HEK293 (cell line): Measurements from ENCODE around the gene NPHP4.

Experiments
- CTCF ChIA-PET: fragments of 350-600 bp; formaldehyde crosslinking; extraction: SDS; loops from one replicate; lab custom pipeline; 2021; ENCODE audit warnings: antibody characterized with exemption; lab: Yijun Ruan, JAX
- POLR2A ChIA-PET: fragments of 300-600 bp; formaldehyde crosslinking; extraction: SDS; loops from one replicate; lab custom pipeline; 2020; ENCODE audit warnings: antibody characterized with exemption, inconsistent platforms; lab: Yijun Ruan, JAX
- H3K27ac ChIP-seq: fragments of 200-500 bp; sonication (Bioruptor generic); 2 replicates; pipeline ENCODE4 v1.5.1; 2014; ENCODE audit warnings: low read depth, low read length, control low read depth, inconsistent platforms; ENCODE audit errors: extremely low read depth
- H3K36me3 ChIP-seq, 2 experiments: fragments of 200-500 bp in 1 of 2; sonication (Bioruptor generic) in 1 of 2; 1 replicate in 1 of 2; 2 replicates in 1 of 2; pipeline ENCODE4 v1.5.1; 2014 to 2017; ENCODE audit warnings: inconsistent platforms in 2 of 2, low read length in 2 of 2; ENCODE audit not compliant: control insufficient read depth in 2 of 2, insufficient read depth in 1 of 2
- H3K4me1 ChIP-seq: fragments of 200-500 bp; sonication (Bioruptor generic); 2 replicates; pipeline ENCODE4 v1.5.1; 2014; ENCODE audit warnings: mild to moderate bottlenecking, low read length, inconsistent platforms; ENCODE audit not compliant: control insufficient read depth, insufficient read depth
- H3K4me3 ChIP-seq: 2 replicates; pipeline ENCODE4 v1.5.1; 2011; ENCODE audit warnings: low read depth, mild to moderate bottlenecking, control low read depth, low read length, moderate library complexity
- H3K9me3 ChIP-seq: fragments of 200-500 bp; sonication (Bioruptor generic); 2 replicates; pipeline ENCODE4 v1.5.1; 2014; ENCODE audit warnings: low read depth, low read length, inconsistent platforms; ENCODE audit not compliant: control insufficient read depth, insufficient read depth
- BCL11A ChIP-seq: fragments of 450-650 bp; formaldehyde crosslinking; IDR thresholded peaks from 2 replicates; pipeline ENCODE4 v1.5.1; 2016; ENCODE audit warnings: low read depth, missing biosample characterization, missing genetic modification characterization
- EGR2 ChIP-seq: fragments of 450-650 bp; formaldehyde crosslinking; IDR thresholded peaks from 2 replicates; pipeline ENCODE4 v1.5.1; 2016; ENCODE audit warnings: low read depth, missing biosample characterization, missing genetic modification characterization
- GFI1B ChIP-seq: fragments of 450-650 bp; formaldehyde crosslinking; IDR thresholded peaks from 2 replicates; pipeline ENCODE4 v1.5.1; 2016; ENCODE audit warnings: missing biosample characterization, missing genetic modification characterization
- KLF10 ChIP-seq: fragments of 450-650 bp; IDR thresholded peaks from 2 replicates; pipeline ENCODE4 v1.5.1; 2018; ENCODE audit warnings: missing biosample characterization, mild to moderate bottlenecking, missing genetic modification characterization
- KLF9 ChIP-seq: fragments of 450-650 bp; formaldehyde crosslinking; IDR thresholded peaks from 2 replicates; pipeline ENCODE4 v1.5.1; 2016; ENCODE audit warnings: missing biosample characterization, missing genetic modification characterization, low read depth
- MEIS1 ChIP-seq: sonication (generic); formaldehyde crosslinking; IDR thresholded peaks from 2 replicates; pipeline ENCODE4 v1.8.1; 2022; ENCODE audit warnings: missing genetic modification reagents, mild to moderate bottlenecking, borderline replicate concordance
- OVOL3 ChIP-seq: fragments of 450-650 bp; formaldehyde crosslinking; IDR thresholded peaks from 2 replicates; pipeline ENCODE4 v1.5.1; 2016; ENCODE audit warnings: missing biosample characterization, missing genetic modification characterization
- ZNF10 ChIP-seq: fragments of 450-650 bp; formaldehyde crosslinking; IDR thresholded peaks from 2 replicates; pipeline ENCODE4 v1.5.1; 2017; ENCODE audit warnings: missing biosample characterization, missing genetic modification characterization
- ZNF23 ChIP-seq: fragments of 450-650 bp; formaldehyde crosslinking; IDR thresholded peaks from 2 replicates; pipeline ENCODE4 v1.5.1; 2016; ENCODE audit warnings: missing biosample characterization, missing genetic modification characterization, borderline replicate concordance
- ZNF274 ChIP-seq, 2 experiments: fragments of 200-500 bp in 1 of 2; fragments of 450-650 bp in 1 of 2; sonication (Bioruptor generic) in 1 of 2; formaldehyde crosslinking in 1 of 2; IDR thresholded peaks; 2 replicates each; pipeline versions ENCODE4 v1.5.1 to v1.6.1; 2014 to 2016; ENCODE audit warnings: borderline replicate concordance in 1 of 2, inconsistent platforms in 1 of 2, low read length in 1 of 2, missing biosample characterization in 1 of 2, missing genetic modification characterization in 1 of 2
- ZNF335 ChIP-seq: fragments of 450-650 bp; formaldehyde crosslinking; conservative IDR thresholded peaks from 2 replicates; pipeline ENCODE4 v1.5.1; 2016; ENCODE audit warnings: missing biosample characterization, missing genetic modification characterization
- ZNF433 ChIP-seq: fragments of 450-650 bp; formaldehyde crosslinking; IDR thresholded peaks from 2 replicates; pipeline ENCODE4 v1.5.1; 2016; ENCODE audit warnings: missing biosample characterization, missing genetic modification characterization, low read depth
- ZNF501 ChIP-seq: fragments of 450-650 bp; formaldehyde crosslinking; IDR thresholded peaks from 2 replicates; pipeline ENCODE4 v1.5.1; 2016; ENCODE audit warnings: missing biosample characterization, missing genetic modification characterization
- ZNF514 ChIP-seq: fragments of 450-650 bp; formaldehyde crosslinking; IDR thresholded peaks from 2 replicates; pipeline ENCODE4 v1.5.1; 2016; ENCODE audit warnings: missing biosample characterization, missing genetic modification characterization
- ZNF521 ChIP-seq: fragments of 450-650 bp; formaldehyde crosslinking; IDR thresholded peaks from 2 replicates; pipeline ENCODE4 v1.5.1; 2017; ENCODE audit warnings: missing biosample characterization, mild to moderate bottlenecking, missing genetic modification characterization
- ZNF558 ChIP-seq: fragments of 450-650 bp; formaldehyde crosslinking; IDR thresholded peaks from 2 replicates; pipeline ENCODE4 v1.5.1; 2016; ENCODE audit warnings: missing biosample characterization, missing genetic modification characterization
- ZNF610 ChIP-seq: fragments of 450-650 bp; formaldehyde crosslinking; IDR thresholded peaks from 2 replicates; pipeline ENCODE4 v1.5.1; 2016; ENCODE audit warnings: missing biosample characterization, missing genetic modification characterization, borderline replicate concordance
- ZNF626 ChIP-seq: fragments of 450-650 bp; sonication (Bioruptor Pico); formaldehyde crosslinking; IDR thresholded peaks from 2 replicates; pipeline ENCODE4 v1.5.1; 2018; ENCODE audit warnings: missing biosample characterization, missing genetic modification characterization, inconsistent platforms
- ZNF76 ChIP-seq: fragments of 450-650 bp; formaldehyde crosslinking; IDR thresholded peaks from 2 replicates; pipeline ENCODE4; 2016; ENCODE audit warnings: low read depth, missing biosample characterization, missing genetic modification characterization, borderline replicate concordance
- ZNF791 ChIP-seq: fragments of 450-650 bp; formaldehyde crosslinking; IDR thresholded peaks from 2 replicates; pipeline ENCODE4 v1.5.1; 2016; ENCODE audit warnings: missing biosample characterization, missing genetic modification characterization
- ZNF792 ChIP-seq: fragments of 450-650 bp; formaldehyde crosslinking; IDR thresholded peaks from 2 replicates; pipeline ENCODE4 v1.5.1; 2016; ENCODE audit warnings: missing biosample characterization, missing genetic modification characterization
- ZNF830 ChIP-seq: fragments of 450-650 bp; IDR thresholded peaks from 2 replicates; pipeline ENCODE4 v1.5.0; 2018; ENCODE audit warnings: missing biosample characterization, missing genetic modification characterization, low read depth, mild to moderate bottlenecking, moderate library complexity
- ZSCAN16 ChIP-seq: fragments of 450-650 bp; formaldehyde crosslinking; IDR thresholded peaks from 2 replicates; pipeline ENCODE4 v1.5.1; 2016; ENCODE audit warnings: missing biosample characterization, missing genetic modification characterization
- ZSCAN30 ChIP-seq: fragments of 450-650 bp; IDR thresholded peaks from 2 replicates; pipeline ENCODE4 v1.5.1; 2018; ENCODE audit warnings: missing biosample characterization, mild to moderate bottlenecking, missing genetic modification characterization, moderate library complexity
- TF ChIP-seq, protein P1 (sequence below): fragments of 450-650 bp; formaldehyde crosslinking; IDR thresholded peaks from 2 replicates; pipeline ENCODE4 v1.5.1; 2016; ENCODE audit warnings: missing biosample characterization, missing genetic modification characterization
- TF ChIP-seq, protein P2 (sequence below): fragments of 450-650 bp; formaldehyde crosslinking; IDR thresholded peaks from 2 replicates; pipeline ENCODE4 v1.5.1; 2016; ENCODE audit warnings: missing biosample characterization, missing genetic modification characterization

The NPHP4 gene

DNA sequence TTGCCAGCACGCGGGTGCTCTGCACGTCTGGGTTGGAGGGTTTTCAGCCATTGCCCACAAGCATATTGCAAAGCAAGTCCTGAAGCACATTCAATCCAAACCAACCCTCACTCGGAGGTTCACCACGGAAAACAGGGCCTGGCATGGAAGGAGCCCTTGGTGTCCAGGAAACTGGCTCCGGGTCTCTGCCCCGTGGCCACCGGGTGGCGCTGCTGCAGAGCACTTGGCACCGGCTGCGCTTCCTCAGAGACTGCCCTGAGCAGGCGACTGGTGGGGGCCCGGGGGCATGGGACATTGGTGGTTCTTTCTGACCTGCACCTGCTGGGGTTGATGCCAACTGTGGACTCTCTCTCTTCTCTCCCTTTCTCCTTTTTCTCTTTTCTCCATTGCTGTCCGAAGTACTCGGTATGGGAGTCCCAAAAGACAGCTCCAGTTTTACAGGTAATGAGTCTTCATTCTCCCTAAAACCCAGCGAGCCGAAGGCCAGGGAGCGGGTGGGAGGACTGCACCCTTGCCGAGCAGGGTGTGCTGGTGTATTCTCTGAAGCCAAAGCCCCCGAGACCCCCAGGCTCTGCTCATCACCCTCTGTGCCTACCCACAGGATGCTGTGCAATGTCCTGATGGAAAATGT lies 49.3 kb upstream of the NPHP4 start (continued):
- TF ChIP-seq, protein P1, sequence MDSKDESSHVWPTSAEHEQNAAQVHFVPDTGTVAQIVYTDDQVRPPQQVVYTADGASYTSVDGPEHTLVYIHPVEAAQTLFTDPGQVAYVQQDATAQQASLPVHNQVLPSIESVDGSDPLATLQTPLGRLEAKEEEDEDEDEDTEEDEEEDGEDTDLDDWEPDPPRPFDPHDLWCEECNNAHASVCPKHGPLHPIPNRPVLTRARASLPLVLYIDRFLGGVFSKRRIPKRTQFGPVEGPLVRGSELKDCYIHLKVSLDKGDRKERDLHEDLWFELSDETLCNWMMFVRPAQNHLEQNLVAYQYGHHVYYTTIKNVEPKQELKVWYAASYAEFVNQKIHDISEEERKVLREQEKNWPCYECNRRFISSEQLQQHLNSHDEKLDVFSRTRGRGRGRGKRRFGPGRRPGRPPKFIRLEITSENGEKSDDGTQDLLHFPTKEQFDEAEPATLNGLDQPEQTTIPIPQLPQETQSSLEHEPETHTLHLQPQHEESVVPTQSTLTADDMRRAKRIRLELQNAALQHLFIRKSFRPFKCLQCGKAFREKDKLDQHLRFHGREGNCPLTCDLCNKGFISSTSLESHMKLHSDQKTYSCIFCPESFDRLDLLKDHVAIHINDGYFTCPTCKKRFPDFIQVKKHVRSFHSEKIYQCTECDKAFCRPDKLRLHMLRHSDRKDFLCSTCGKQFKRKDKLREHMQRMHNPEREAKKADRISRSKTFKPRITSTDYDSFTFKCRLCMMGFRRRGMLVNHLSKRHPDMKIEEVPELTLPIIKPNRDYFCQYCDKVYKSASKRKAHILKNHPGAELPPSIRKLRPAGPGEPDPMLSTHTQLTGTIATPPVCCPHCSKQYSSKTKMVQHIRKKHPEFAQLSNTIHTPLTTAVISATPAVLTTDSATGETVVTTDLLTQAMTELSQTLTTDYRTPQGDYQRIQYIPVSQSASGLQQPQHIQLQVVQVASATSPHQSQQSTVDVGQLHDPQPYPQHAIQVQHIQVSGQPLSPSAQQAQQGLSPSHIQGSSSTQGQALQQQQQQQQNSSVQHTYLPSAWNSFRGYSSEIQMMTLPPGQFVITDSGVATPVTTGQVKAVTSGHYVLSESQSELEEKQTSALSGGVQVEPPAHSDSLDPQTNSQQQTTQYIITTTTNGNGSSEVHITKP (tag by site-specific recombination): no peak
- TF ChIP-seq ZNF274 (IDR thresholded peaks at IDR 0.05; ENCODE audit: low read length) (no peak), ZNF274 (tag by site-specific recombination; IDR thresholded peaks at IDR 0.05; ENCODE audit: borderline replicate concordance) (no peak), ZNF521 (tag by site-specific recombination) (no peak)

DNA sequence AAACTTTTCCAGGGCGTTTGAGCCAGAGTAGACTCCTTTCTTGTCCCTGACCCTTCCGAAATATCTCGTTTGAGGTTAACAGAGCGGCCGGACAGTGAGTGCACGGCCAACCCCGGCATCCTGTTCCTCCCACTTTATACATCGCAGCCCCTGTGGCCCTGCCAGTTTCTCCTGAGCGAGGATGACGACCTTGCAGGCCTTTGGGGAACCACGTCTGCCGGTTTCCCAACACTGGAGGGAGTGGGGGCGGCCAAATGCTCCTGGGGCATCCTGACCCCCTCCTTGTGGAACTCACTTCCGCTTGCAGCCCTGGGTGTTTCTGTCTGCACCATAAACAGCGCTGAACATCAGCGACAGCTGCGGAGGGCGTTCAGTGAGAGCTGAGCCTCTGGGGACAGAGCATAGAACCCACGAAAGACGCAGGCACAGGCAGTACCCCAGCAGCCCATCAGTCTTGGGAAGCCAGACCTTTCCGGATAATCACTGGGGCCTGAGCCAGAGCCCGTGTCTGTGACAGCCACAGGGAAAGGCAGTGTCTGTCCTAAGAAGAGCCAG lies 48.7 kb upstream of the NPHP4 start:
- no peak for TF ChIP-seq OVOL3 (tag by site-specific recombination)
- TF ChIP-seq, protein P2, sequence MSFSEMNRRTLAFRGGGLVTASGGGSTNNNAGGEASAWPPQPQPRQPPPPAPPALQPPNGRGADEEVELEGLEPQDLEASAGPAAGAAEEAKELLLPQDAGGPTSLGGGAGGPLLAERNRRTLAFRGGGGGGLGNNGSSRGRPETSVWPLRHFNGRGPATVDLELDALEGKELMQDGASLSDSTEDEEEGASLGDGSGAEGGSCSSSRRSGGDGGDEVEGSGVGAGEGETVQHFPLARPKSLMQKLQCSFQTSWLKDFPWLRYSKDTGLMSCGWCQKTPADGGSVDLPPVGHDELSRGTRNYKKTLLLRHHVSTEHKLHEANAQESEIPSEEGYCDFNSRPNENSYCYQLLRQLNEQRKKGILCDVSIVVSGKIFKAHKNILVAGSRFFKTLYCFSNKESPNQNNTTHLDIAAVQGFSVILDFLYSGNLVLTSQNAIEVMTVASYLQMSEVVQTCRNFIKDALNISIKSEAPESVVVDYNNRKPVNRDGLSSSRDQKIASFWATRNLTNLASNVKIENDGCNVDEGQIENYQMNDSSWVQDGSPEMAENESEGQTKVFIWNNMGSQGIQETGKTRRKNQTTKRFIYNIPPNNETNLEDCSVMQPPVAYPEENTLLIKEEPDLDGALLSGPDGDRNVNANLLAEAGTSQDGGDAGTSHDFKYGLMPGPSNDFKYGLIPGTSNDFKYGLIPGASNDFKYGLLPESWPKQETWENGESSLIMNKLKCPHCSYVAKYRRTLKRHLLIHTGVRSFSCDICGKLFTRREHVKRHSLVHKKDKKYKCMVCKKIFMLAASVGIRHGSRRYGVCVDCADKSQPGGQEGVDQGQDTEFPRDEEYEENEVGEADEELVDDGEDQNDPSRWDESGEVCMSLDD: no peak
- no peak for TF ChIP-seq ZNF791
- no peak for TF ChIP-seq MEIS1 (CRISPR knock-in tag)
- TF ChIP-seq ZNF433 (tag by site-specific recombination): no peak
- TF ChIP-seq ZNF10 (tag by site-specific recombination): no peak

DNA sequence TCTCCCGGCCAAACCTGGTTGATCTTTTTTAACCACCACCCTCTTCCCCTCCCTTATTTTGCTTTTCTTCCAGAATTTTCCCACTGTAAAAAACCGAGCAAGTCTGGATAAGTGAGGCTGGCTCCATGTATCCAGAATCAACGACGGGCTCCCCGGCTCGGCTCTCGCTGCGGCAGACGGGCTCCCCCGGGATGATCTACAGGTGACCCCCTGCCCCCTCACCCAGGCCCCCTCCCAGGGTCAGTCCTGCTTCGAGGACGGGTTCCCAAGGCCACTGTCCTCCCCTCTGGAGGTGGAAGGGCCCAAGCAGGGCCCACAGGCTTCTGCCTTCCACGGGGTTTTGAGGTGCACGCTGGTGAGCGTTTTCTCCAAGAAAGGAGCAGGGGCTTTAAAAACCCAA lies 48.2 kb upstream of the NPHP4 start:
- ChIA-PET CTCF (interaction anchor here (0.6 to 0.9 kb wide), 3 partner anchors 34 to 207 kb away, joined by 3 to 4 read pairs (median 3); no protein-coding TSS in a partner anchor), POLR2A (no interaction called here)
- Histone ChIP-seq H3K4me3 (no peak overlapping the region), H3K4me1 (peaks cover 2% of the 10 kb centered on the region), H3K9me3 (no peaks in the 10 kb centered on the region), H3K27ac (no peak overlapping the region), H3K36me3 (no peaks in the 10 kb centered on the region)
- no peak for TF ChIP-seq KLF10 (tag by site-specific recombination)
- no peak for TF ChIP-seq OVOL3 (tag by site-specific recombination)
- TF ChIP-seq BCL11A (tag by site-specific recombination): no peak
- no peak for TF ChIP-seq ZNF610
- no peak for TF ChIP-seq GFI1B (tag by site-specific recombination)
- TF ChIP-seq ZNF792: no peak
- no peak for TF ChIP-seq ZNF558 (tag by site-specific recombination)
- TF ChIP-seq ZNF23 (tag by site-specific recombination): no peak
- TF ChIP-seq ZSCAN30: no peak
- no peak for TF ChIP-seq ZSCAN16
- no peak for TF ChIP-seq ZNF626 (tag by site-specific recombination)
- TF ChIP-seq ZNF830 (tag by site-specific recombination): no peak
- no peak for TF ChIP-seq ZNF501 (tag by site-specific recombination)
- TF ChIP-seq ZNF335: no peak
- TF ChIP-seq EGR2 (tag by site-specific recombination): no peak
- TF ChIP-seq ZNF76: no peak
- TF ChIP-seq ZNF514 (tag by site-specific recombination): no peak
- no peak for TF ChIP-seq KLF9 (tag by site-specific recombination)

More for the DNA sequence above, 48.7 kb upstream of the NPHP4 start:
- Histone ChIP-seq H3K9me3 (no peaks in the 10 kb centered on the region), H3K36me3 (no peaks in the 10 kb centered on the region), H3K27ac (no peak overlapping the region), H3K4me3 (no peak overlapping the region), H3K4me1 (peaks cover 2% of the 10 kb centered on the region)
- POLR2A ChIA-PET: no interaction called here
- CTCF ChIA-PET: interaction anchor here (0.5 to 1.3 kb wide), 4 partner anchors 39 to 300 kb away, joined by 3 read pairs; no protein-coding TSS in a partner anchor
